Glomerular endothelial cell (primary cell): ENCODE measurements around the gene SRCAP. TPM values are rescaled to one million over a fixed set of nuclear protein-coding genes. Genes with fewer than 3 reads are reported as not detected.
"Not testable (repeated sequence)": the region's sequence is repeated elsewhere in the genome, so short reads cannot be mapped to it uniquely, and the experiment has no call there.

ENCODE experiments used
- DNase-seq: peaks from one replicate; pipeline ENCODE4 v3.0.0-alpha.2; 2011; ENCODE audit warnings: low read depth, low spot score; ENCODE audit errors: extremely low read depth
- total RNA-seq: library from RNA; depleted of rRNA; stranded (reverse); fragments of >200 nt; gene quantifications from 2 replicates; pipeline ENCODE4 v1.2.3, GENCODE V29; 2015

The SRCAP gene
- total RNA-seq, 1 donor from 2014 or later, result 49.5 TPM

GRCh38 chr16:30663820-30664219, 35.2 kb upstream of the SRCAP start:
- DNase-seq, result no peak

- no peak for DNase-seq
Observed at GRCh38 chr16:30664616-30665109, 34.3 kb upstream of the SRCAP start.

GRCh38 chr16:30665155-30665829, 33.7 kb upstream of the SRCAP start:
- no peak for DNase-seq

GRCh38 chr16:30665830-30666190, 33.2 kb upstream of the SRCAP start:
- DNase-seq, result no peak

- DNase-seq, result no peak
Observed at GRCh38 chr16:30666681-30667080, 32.3 kb upstream of the SRCAP start.

GRCh38 chr16:30667361-30667905, 31.5 kb upstream of the SRCAP start:
- DNase-seq, result no peak

- no peak for DNase-seq
Observed at GRCh38 chr16:30668393-30668792, 30.6 kb upstream of the SRCAP start.

- DNase-seq, result no peak
Observed at GRCh38 chr16:30669026-30669902, 29.7 kb upstream of the SRCAP start.

GRCh38 chr16:30669903-30670824, 28.8 kb upstream of the SRCAP start:
- no peak for DNase-seq

- no peak for DNase-seq
Observed at GRCh38 chr16:30675143-30675542, 23.8 kb upstream of the SRCAP start.

GRCh38 chr16:30677931-30678585, 20.9 kb upstream of the SRCAP start:
- no peak for DNase-seq

- no peak for DNase-seq
Observed at GRCh38 chr16:30678586-30678970, 20.4 kb upstream of the SRCAP start.

- DNase-seq, result no peak
Observed at GRCh38 chr16:30680326-30680725, 18.6 kb upstream of the SRCAP start.

GRCh38 chr16:30688701-30689100, 10.3 kb upstream of the SRCAP start:
- DNase-seq, result no peak

GRCh38 chr16:30691907-30692306, 7.1 kb upstream of the SRCAP start:
- DNase-seq, result no peak

- DNase-seq, result no peak
Observed at GRCh38 chr16:30692396-30693064, 6.4 kb upstream of the SRCAP start.

GRCh38 chr16:30694926-30695693, 3.9 kb upstream of the SRCAP start:
- DNase-seq, result no peak

- not testable (repeated sequence) for DNase-seq
Observed at GRCh38 chr16:30696646-30697045, 2.3 kb upstream of the SRCAP start.
